ENCODE data around the gene ZMIZ1. TPM values are rescaled to one million over a fixed set of nuclear protein-coding genes. Genes with fewer than 3 reads are reported as not detected.

The ZMIZ1 gene
- polyA plus RNA-seq, 1 experiment, result 13.0 TPM

DNA sequence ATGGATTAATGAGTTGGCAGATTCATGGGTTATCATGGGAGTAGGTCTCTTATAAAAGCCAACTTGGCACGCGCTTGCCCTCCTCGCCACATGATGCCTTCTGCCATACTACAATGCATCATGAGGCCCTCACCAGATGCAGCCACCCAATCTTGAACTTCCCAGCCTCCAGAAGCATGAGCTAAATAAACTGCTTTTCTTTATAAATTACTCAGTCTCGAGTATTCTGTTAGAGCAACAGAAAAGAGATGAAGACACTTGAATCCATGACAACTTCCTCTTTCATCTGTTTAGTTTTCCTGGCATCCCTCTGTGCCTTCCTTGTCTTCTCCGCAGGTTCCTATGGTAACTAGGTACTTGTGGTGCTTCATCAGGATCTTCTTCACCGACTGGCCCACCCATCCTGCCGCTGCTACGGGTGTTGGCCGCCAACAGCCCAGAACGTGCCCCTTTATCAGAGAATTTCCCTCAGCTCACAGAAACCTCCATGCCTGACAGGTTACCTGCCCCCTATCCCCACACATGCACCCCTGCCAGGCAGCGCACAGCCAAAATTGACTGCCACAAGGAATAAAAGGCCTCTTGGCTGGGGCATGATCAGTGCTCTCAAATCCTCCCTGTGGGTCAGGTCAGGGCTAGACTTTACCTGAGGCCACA, 250.5 kb downstream of the ZMIZ1 start:
- no peak for DNase-seq (ENCODE audit: low read depth)
- TF ChIP-seq CTCF (IDR thresholded peaks at IDR 0.05; ENCODE audit: insufficient read depth, low read depth, low read length), result no peak

GRCh38 chr10:79320316-79320715, 251.6 kb downstream of the ZMIZ1 start:
- no peak overlapping the region for H3K4me3 ChIP-seq (ENCODE audit: low read depth, low read length)
- H3K27me3 ChIP-seq (ENCODE audit: control insufficient read depth, insufficient read depth, low read length), result no peaks in the 10 kb centered on the region
- H3K36me3 ChIP-seq (ENCODE audit: control insufficient read depth, insufficient read depth, low read length), result no peaks in the 10 kb centered on the region
- no peak for DNase-seq (ENCODE audit: low read depth)
- CTCF ChIA-PET, result interaction anchor here (1.0 to 1.3 kb wide), 3 partner anchors 14 to 59 kb away, joined by 3 read pairs; no protein-coding TSS in a partner anchor
- TF ChIP-seq CTCF (IDR thresholded peaks at IDR 0.05; ENCODE audit: insufficient read depth, low read depth, low read length), result no peak
- POLR2A ChIA-PET, result no interaction called here

More for the DNA sequence above, 250.5 kb downstream of the ZMIZ1 start:
- CTCF ChIA-PET, result interaction anchor here (0.6 kb wide), 1 partner anchor 55 kb away, joined by 3 read pairs; no protein-coding TSS in a partner anchor
- POLR2A ChIA-PET, result no interaction called here
- H3K36me3 ChIP-seq (ENCODE audit: control insufficient read depth, insufficient read depth, low read length), result peaks cover 3% of the 10 kb centered on the region
- H3K27me3 ChIP-seq (ENCODE audit: control insufficient read depth, insufficient read depth, low read length), result no peaks in the 10 kb centered on the region
- no peak overlapping the region for H3K4me3 ChIP-seq (ENCODE audit: low read depth, low read length)

- TF ChIP-seq CTCF (IDR thresholded peaks at IDR 0.05; ENCODE audit: insufficient read depth, low read depth, low read length), result no peak
- Histone ChIP-seq H3K4me3 (ENCODE audit: low read depth, low read length) (no peak overlapping the region), H3K36me3 (ENCODE audit: control insufficient read depth, insufficient read depth, low read length) (no peaks in the 10 kb centered on the region), H3K27me3 (ENCODE audit: control insufficient read depth, insufficient read depth, low read length) (no peaks in the 10 kb centered on the region)
- ChIA-PET POLR2A (no interaction called here), CTCF (interaction anchor here (0.7 to 1.3 kb wide), 4 partner anchors 14 to 60 kb away, joined by 3 to 4 read pairs (median 3); no protein-coding TSS in a partner anchor)
- peak; percentile 68 for DNase-seq (ENCODE audit: low read depth)
Measured at GRCh38 chr10:79320820-79321493, 252.2 kb downstream of the ZMIZ1 start.

- TF ChIP-seq CTCF (IDR thresholded peaks at IDR 0.05; ENCODE audit: insufficient read depth, low read depth, low read length), result no peak
- POLR2A ChIA-PET, result no interaction called here
- no peak for DNase-seq (ENCODE audit: low read depth)
- Histone ChIP-seq H3K27me3 (ENCODE audit: control insufficient read depth, insufficient read depth, low read length) (no peaks in the 10 kb centered on the region), H3K36me3 (ENCODE audit: control insufficient read depth, insufficient read depth, low read length) (no peaks in the 10 kb centered on the region), H3K4me3 (ENCODE audit: low read depth, low read length) (no peak overlapping the region)
- CTCF ChIA-PET, result interaction anchor here (0.7 to 1.2 kb wide), 2 partner anchors 13 to 48 kb away, joined by 3 to 4 read pairs; no protein-coding TSS in a partner anchor
Measured at GRCh38 chr10:79321494-79321882, 252.7 kb downstream of the ZMIZ1 start.

DNA sequence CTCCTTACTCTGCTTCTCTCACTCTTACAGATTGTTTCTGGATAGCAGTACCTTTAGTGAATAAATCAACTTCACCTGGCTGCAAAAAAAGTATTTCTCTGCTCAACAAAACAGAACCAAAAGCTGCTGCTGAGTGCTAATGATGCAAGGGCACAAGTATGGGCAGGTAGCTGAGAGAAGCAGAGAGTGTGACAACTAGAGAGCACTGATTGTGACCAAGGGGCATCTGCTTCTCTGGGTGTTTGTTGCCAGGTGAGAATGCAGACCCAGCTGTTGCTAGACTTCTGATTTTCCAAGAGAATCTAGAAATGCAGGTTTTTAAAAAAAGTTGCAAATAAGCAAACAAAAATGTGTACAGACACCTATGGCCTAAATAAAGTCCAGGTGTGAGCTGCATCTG, 253.2 kb downstream of the ZMIZ1 start:
- ChIA-PET CTCF (interaction anchor here (0.7 to 1.4 kb wide), 4 partner anchors 26 to 119 kb away, joined by 3 to 4 read pairs (median 4); no protein-coding TSS in a partner anchor), POLR2A (no interaction called here)
- no peaks in the 10 kb centered on the region for H3K27me3 ChIP-seq (ENCODE audit: control insufficient read depth, insufficient read depth, low read length)
- no peaks in the 10 kb centered on the region for H3K36me3 ChIP-seq (ENCODE audit: control insufficient read depth, insufficient read depth, low read length)
- no peak for TF ChIP-seq CTCF (IDR thresholded peaks at IDR 0.05; ENCODE audit: insufficient read depth, low read depth, low read length)
- no peak for DNase-seq (ENCODE audit: low read depth)
- no peak overlapping the region for H3K4me3 ChIP-seq (ENCODE audit: low read depth, low read length)
